ENCODE measurements around the gene TNF.

DNA sequence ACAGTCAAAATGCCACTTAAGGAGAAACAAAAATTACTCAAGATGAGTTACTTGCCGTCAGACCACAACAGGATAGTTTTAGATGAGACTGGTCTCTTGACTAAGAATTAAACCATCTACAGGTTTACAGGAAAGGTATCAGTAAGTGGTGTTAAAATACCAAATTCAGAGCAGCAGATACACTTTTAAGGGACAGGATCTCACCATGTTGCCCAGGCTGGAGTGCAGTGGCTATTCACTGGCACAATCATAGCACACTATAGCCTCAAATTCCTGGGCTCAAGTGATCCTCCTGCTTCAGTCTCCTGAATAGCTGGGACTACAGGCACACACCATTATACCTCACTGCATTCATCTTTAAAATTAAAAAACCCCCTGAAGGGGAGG lies 41.9 kb upstream of the TNF start:
- no peak for TF ChIP-seq EZH2 (IDR thresholded peaks at IDR 0.05; ENCODE audit: low read length, missing control alignments)
- TF ChIP-seq, protein P1, sequence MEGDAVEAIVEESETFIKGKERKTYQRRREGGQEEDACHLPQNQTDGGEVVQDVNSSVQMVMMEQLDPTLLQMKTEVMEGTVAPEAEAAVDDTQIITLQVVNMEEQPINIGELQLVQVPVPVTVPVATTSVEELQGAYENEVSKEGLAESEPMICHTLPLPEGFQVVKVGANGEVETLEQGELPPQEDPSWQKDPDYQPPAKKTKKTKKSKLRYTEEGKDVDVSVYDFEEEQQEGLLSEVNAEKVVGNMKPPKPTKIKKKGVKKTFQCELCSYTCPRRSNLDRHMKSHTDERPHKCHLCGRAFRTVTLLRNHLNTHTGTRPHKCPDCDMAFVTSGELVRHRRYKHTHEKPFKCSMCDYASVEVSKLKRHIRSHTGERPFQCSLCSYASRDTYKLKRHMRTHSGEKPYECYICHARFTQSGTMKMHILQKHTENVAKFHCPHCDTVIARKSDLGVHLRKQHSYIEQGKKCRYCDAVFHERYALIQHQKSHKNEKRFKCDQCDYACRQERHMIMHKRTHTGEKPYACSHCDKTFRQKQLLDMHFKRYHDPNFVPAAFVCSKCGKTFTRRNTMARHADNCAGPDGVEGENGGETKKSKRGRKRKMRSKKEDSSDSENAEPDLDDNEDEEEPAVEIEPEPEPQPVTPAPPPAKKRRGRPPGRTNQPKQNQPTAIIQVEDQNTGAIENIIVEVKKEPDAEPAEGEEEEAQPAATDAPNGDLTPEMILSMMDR (conservative IDR thresholded peaks at IDR 0.05 in 1 of 2, IDR thresholded peaks at IDR 0.05 in 1 of 2; ENCODE audit: low read depth in 1 of 2, low read length in 2 of 2): no peak

Data from fibroblast of lung (primary cell).